GM12872 (cell line): ENCODE measurements around the gene ASF1B.

Experiments
- TF ChIP-seq, protein P1 (sequence below): IDR thresholded peaks from 3 replicates; pipeline ENCODE4 v1.5.1; 2011; ENCODE audit warnings: low read depth, mild to moderate bottlenecking, low read length, moderate library complexity; ENCODE audit not compliant: insufficient read depth

Gene ASF1B

DNA sequence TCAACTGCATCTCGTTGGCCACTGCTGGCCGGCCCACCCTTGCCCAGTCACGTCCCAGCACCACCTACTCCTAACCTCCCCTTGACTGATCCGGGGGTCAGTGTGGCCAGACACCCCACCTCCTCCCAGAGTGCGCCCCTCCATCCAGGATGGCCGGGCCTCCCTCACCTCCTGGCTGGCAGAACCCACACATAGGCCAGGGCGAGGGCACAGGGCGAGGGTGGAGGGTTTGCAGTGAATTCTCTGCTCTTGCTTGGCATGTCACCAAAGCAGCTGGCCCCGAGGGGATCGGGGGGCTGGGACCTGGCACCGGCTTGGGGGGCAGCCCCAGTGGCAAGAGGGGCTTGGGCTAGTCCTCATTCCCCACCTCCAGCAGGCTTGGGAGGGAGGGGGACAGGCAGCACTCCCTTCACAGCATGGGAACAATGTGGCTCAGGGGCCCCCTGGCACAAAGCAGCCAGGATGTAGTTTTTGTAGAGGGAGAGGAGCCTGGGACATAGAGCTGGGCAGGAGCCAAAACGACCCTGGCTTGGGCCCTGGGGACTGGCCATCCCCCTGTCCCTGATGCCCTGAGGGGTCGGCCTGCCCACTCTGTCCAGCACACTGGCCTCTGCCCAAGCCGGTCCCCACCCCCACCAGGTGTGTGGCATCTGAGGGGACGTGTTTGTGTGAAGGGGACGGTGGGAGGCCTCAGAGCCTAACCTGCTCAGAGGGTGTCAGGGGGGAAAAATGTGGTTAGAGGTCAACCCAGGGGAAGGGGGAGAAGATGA, 28.5 kb upstream of the ASF1B start:
- TF ChIP-seq, protein P1, sequence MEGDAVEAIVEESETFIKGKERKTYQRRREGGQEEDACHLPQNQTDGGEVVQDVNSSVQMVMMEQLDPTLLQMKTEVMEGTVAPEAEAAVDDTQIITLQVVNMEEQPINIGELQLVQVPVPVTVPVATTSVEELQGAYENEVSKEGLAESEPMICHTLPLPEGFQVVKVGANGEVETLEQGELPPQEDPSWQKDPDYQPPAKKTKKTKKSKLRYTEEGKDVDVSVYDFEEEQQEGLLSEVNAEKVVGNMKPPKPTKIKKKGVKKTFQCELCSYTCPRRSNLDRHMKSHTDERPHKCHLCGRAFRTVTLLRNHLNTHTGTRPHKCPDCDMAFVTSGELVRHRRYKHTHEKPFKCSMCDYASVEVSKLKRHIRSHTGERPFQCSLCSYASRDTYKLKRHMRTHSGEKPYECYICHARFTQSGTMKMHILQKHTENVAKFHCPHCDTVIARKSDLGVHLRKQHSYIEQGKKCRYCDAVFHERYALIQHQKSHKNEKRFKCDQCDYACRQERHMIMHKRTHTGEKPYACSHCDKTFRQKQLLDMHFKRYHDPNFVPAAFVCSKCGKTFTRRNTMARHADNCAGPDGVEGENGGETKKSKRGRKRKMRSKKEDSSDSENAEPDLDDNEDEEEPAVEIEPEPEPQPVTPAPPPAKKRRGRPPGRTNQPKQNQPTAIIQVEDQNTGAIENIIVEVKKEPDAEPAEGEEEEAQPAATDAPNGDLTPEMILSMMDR: no peak

DNA sequence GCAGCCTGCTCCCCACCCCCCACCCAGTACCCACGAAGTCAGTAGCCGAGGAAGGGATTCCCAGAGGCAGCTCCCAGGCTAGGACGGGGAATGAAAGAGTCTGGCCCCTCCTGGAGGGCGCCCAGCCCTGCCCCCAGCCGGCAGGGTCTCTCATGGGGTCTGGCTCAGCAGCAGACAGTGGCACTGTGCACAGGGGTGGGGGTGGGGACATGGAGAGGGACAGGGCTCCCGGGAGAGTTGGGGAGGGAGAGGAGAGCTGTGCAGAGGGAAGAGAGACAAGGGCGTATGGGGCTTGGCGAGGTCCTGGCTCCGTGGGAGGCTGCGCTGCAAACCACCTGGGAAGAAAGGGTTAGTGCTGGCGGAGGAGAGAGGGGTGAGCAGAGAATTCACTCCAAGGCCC, 27.7 kb upstream of the ASF1B start:
- TF ChIP-seq, protein P1: no peak

DNA sequence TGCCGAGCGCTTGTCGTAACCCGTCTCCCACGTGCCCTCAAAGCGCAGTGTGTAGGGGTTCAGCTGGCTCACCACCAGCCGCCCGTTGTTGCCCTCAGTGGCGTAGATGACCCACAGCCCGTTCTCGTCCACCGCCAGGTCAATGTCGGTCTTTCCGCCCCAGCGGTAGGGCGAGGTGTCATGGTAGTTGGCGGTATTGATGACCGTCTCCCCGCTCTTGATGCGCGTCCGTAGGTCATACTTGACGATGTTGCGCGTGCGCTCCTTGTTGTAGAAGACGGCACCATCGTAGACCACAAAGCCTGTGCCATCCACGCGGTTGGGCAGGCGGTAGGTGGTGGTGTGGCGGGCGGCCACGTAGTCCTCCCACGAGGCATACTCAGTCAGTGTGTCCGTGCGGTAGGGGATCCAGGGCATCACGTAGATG, 26.5 kb upstream of the ASF1B start:
- TF ChIP-seq, protein P1: no peak

DNA sequence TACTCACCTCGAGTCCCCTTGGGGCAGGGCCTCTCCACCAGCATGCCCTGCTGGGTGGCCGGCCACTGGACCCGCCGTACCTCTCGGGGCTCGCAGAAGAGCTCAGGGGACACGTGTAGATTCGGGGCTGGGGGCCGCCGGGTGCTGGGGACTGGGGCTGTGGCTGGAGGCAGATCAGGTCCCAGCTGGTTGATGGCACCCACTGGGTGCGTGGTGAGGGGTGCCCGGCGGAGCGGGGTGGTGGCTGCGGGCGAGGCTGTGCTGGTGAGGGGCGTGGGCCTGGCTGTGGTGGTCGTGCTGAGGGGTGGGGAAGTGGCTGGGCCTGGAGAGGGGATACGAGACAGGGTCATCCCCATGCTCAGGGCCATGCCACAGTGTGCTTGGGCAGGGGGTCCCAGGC, 24.9 kb upstream of the ASF1B start:
- TF ChIP-seq, protein P1: no peak

DNA sequence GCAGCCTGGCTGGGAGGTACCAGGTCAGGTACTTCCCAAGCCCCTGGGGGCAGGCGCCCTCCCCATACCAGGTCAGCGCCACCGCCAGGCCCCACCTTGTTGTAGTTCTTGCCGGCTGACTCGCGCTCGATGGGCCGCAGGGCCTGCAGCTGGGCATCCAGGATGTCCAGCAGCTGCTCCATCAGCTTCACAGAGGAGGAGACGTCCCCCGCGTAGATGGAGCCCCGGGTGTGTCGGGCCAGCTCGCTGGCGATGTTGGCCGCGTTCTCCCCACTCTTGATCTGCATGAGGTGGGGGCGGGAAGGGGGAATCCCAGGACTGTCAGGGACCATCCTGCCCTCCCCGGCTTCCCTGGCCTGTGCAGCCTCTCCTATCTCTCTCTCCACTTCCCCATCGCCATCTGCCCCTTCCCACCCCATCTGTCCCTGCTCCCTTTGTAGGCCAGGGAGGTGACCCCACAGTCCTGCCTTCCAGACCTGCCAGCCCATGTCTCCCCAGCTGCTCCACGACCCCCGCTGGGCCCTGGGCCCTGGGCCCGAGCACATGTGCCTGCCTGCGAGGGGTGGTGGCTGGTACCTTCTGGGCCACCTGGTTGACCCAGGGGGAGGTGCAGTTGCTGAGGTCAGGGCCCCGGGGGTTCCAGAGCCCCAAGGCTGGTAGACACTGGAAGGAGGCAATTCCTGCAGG, 23.8 kb upstream of the ASF1B start:
- TF ChIP-seq, protein P1: no peak

DNA sequence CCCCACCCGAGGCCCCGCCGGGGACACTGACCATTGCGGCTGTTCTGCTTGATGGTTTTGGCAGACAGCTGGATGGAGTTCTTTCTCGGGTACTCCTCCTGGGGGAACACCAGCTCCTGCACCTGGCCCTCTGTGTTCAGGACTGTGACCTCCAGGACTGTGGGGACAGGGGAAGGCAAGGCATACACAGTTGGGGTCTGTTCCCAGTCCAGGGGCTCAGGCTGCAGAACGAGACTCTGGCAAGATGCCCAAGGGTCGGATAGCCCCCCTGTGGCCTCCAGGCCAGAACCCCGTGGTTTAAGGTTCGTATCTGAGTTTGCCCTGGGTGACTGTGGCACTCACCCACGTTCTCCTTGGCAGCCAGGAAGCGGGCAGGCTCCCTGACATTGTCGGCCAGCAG, 22.7 kb upstream of the ASF1B start:
- TF ChIP-seq, protein P1: no peak

DNA sequence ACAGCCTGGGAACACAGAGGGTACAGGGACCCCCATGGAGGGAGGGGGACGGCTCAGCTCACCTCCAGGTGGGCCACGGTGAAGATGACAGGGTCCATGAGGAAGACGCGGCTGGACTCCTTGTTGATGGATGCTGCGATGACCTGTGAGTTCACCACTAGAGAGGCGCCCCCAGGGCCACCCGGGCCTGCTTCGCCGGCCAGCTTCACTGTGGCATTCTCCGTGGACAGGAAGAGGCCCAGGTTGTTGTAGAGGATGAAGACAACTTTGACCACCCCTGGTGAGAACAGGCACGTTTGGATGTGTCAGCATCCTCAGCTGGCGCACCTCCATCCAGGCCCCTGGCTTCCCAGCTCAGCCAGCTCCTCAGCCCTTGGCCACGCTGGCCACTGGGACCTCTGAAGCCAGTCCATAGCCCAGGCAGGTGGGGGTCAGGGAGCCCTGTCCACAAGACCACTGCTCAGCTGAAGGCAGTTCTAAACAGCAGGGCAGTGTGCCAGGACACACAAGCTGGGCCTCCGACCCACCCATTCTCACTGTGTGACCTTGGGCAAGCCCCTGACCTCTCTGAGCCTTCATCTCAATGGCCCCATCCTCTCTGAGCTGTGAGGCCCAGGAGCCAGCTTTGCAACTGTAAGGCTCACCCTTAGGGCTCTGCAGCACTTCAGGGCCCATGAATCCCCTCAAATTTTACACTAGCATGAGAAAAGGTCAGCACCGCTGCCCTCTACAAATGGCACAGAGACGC, 22.1 kb upstream of the ASF1B start:
- TF ChIP-seq, protein P1: no peak
